Articular chondrocyte of knee joint (primary cell): ENCODE results near the gene BOD1. TPM values are rescaled to one million over a fixed set of nuclear protein-coding genes. Genes with fewer than 3 reads are reported as not detected.

ENCODE experiments used
- total RNA-seq: library from RNA; depleted of rRNA; stranded (reverse); fragments of >200 nt; gene quantifications from 2 replicates; pipeline ENCODE4 v1.2.3, GENCODE V29; 2012

Gene BOD1
- 62.5 and 64.2 TPM in 2 replicates for total RNA-seq

GRCh38 chr5:173616577-173617118, at the start of gene BOD1:
TSS of gene BOD1 (minus strand) at chr5:173616650. CDS start at chr5:173616436, 214 bp downstream.

